HepG2 (cell line): ENCODE results near the gene AADAT. TPM values are rescaled to one million over a fixed set of nuclear protein-coding genes. Genes with fewer than 3 reads are reported as not detected.

Experiments used
- EEA1 ChIP-seq: sonication (generic); formaldehyde crosslinking; IDR thresholded peaks from 2 replicates; pipeline ENCODE4 v1.5.1; 2020; ENCODE audit warnings: mild to moderate bottlenecking, missing genetic modification reagents, borderline replicate concordance
- GTF2F1 ChIP-seq: fragments of 150-350 bp; IDR thresholded peaks from 2 replicates; pipeline ENCODE4 v1.6.1; 2014; ENCODE audit warnings: low read length
- LCORL ChIP-seq, 2 experiments: fragments of 450-650 bp in 1 of 2; sonication (generic) in 1 of 2; formaldehyde crosslinking in 1 of 2; IDR thresholded peaks; 2 replicates each; pipeline versions ENCODE4 v1.5.0 to v1.6.1; 2017 to 2020; ENCODE audit warnings: antibody characterized with exemption in 1 of 2, missing genetic modification reagents in 1 of 2
- NFIB ChIP-seq: sonication (generic); formaldehyde crosslinking; IDR thresholded peaks from 2 replicates; pipeline ENCODE4 v1.9.0; 2021; ENCODE audit warnings: missing genetic modification reagents, mild to moderate bottlenecking, borderline replicate concordance
- PHF5A ChIP-seq: IDR thresholded peaks from one replicate; pipeline ENCODE4 v1.6.1; 2018; ENCODE audit warnings: low read depth, missing genetic modification reagents; ENCODE audit not compliant: unreplicated experiment
- SNAPC4 ChIP-seq: sonication (generic); formaldehyde crosslinking; IDR thresholded peaks from 2 replicates; pipeline ENCODE4 v1.4.0; 2020; ENCODE audit warnings: mild to moderate bottlenecking, missing genetic modification reagents
- ZBTB42 ChIP-seq: sonication (generic); formaldehyde crosslinking; IDR thresholded peaks from 2 replicates; pipeline ENCODE4 v1.5.0; 2020; ENCODE audit warnings: mild to moderate bottlenecking, missing genetic modification reagents
- ZNF335 ChIP-seq: sonication (generic); formaldehyde crosslinking; IDR thresholded peaks from 2 replicates; pipeline ENCODE4 v1.4.0; 2020; ENCODE audit warnings: missing genetic modification reagents
- ZNF552 ChIP-seq: sonication (generic); formaldehyde crosslinking; IDR thresholded peaks from 2 replicates; pipeline ENCODE4 v1.9.0; 2022; ENCODE audit warnings: missing genetic modification reagents, mild to moderate bottlenecking, borderline replicate concordance
- ZNF75D ChIP-seq: sonication (generic); formaldehyde crosslinking; IDR thresholded peaks from 2 replicates; pipeline ENCODE4 v1.8.1; 2023; ENCODE audit warnings: missing genetic modification reagents, mild to moderate bottlenecking, borderline replicate concordance
- polyA plus RNA-seq, 8 experiments: library from polyadenylated mRNA; depleted of rRNA in 3 of 8; stranded (reverse) in 7 of 8; unstranded in 1 of 8; fragments of >200 nt; fragmentation: Illumina TruSeq in 4 of 8; extraction: Trizol in 4 of 8; gene quantifications; 2 replicates each; pipeline versions ENCODE4 v1.2.1 to v1.2.3, GENCODE V29; 2011 to 2016; ENCODE audit warnings: low read depth in 4 of 8, missing spikeins in 1 of 8, mixed read lengths in 1 of 8; ENCODE audit not compliant: insufficient read depth in 1 of 8
- total RNA-seq, 5 experiments: library from RNA; depleted of rRNA; stranded (reverse); fragments of >200 nt; fragmentation: Illumina TruSeq; extraction: Trizol; gene quantifications; 2 replicates each; pipeline ENCODE4 v1.2.3, GENCODE V29; 2016; ENCODE audit warnings: low read depth in 1 of 5
- TF ChIP-seq, protein P1 (sequence below): sonication (generic); formaldehyde crosslinking; IDR thresholded peaks from 2 replicates; pipeline ENCODE4 v1.5.0; 2020; ENCODE audit warnings: missing genetic modification reagents
- TF ChIP-seq, protein P2 (sequence below): IDR thresholded peaks from 2 replicates; pipeline ENCODE4 v1.6.1; 2016; ENCODE audit warnings: low read depth, missing genetic modification reagents, missing compliant biosample characterization
- TF ChIP-seq, protein P3 (sequence below): sonication (generic); formaldehyde crosslinking; IDR thresholded peaks from 2 replicates; pipeline ENCODE4 v1.8.0; 2022; ENCODE audit warnings: missing genetic modification reagents, low read depth, mild to moderate bottlenecking, borderline replicate concordance

The AADAT gene
- total and polyA plus RNA-seq, 2 of the 13 experiments (the other 11 are each of a cell fraction or from before 2014, with no cell fraction given), result 6.1 to 9.1 TPM

GRCh38 chr4:170026253-170027021 is 63.3 kb downstream of the AADAT start, which contains the start of gene MFAP3L (continued):
- TF ChIP-seq, protein P1, sequence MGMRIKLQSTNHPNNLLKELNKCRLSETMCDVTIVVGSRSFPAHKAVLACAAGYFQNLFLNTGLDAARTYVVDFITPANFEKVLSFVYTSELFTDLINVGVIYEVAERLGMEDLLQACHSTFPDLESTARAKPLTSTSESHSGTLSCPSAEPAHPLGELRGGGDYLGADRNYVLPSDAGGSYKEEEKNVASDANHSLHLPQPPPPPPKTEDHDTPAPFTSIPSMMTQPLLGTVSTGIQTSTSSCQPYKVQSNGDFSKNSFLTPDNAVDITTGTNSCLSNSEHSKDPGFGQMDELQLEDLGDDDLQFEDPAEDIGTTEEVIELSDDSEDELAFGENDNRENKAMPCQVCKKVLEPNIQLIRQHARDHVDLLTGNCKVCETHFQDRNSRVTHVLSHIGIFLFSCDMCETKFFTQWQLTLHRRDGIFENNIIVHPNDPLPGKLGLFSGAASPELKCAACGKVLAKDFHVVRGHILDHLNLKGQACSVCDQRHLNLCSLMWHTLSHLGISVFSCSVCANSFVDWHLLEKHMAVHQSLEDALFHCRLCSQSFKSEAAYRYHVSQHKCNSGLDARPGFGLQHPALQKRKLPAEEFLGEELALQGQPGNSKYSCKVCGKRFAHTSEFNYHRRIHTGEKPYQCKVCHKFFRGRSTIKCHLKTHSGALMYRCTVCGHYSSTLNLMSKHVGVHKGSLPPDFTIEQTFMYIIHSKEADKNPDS (CRISPR knock-in tag), result 0 out of 2 replicates have a peak, but pooled peaks have one; percentile 36
- no peak for TF ChIP-seq SNAPC4
- no peak for TF ChIP-seq EEA1 (CRISPR knock-in tag)
- TF ChIP-seq, protein P2, sequence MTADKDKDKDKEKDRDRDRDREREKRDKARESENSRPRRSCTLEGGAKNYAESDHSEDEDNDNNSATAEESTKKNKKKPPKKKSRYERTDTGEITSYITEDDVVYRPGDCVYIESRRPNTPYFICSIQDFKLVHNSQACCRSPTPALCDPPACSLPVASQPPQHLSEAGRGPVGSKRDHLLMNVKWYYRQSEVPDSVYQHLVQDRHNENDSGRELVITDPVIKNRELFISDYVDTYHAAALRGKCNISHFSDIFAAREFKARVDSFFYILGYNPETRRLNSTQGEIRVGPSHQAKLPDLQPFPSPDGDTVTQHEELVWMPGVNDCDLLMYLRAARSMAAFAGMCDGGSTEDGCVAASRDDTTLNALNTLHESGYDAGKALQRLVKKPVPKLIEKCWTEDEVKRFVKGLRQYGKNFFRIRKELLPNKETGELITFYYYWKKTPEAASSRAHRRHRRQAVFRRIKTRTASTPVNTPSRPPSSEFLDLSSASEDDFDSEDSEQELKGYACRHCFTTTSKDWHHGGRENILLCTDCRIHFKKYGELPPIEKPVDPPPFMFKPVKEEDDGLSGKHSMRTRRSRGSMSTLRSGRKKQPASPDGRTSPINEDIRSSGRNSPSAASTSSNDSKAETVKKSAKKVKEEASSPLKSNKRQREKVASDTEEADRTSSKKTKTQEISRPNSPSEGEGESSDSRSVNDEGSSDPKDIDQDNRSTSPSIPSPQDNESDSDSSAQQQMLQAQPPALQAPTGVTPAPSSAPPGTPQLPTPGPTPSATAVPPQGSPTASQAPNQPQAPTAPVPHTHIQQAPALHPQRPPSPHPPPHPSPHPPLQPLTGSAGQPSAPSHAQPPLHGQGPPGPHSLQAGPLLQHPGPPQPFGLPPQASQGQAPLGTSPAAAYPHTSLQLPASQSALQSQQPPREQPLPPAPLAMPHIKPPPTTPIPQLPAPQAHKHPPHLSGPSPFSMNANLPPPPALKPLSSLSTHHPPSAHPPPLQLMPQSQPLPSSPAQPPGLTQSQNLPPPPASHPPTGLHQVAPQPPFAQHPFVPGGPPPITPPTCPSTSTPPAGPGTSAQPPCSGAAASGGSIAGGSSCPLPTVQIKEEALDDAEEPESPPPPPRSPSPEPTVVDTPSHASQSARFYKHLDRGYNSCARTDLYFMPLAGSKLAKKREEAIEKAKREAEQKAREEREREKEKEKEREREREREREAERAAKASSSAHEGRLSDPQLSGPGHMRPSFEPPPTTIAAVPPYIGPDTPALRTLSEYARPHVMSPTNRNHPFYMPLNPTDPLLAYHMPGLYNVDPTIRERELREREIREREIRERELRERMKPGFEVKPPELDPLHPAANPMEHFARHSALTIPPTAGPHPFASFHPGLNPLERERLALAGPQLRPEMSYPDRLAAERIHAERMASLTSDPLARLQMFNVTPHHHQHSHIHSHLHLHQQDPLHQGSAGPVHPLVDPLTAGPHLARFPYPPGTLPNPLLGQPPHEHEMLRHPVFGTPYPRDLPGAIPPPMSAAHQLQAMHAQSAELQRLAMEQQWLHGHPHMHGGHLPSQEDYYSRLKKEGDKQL (CRISPR knock-in tag), result no peak
- TF ChIP-seq NFIB, result no peak
- no peak for TF ChIP-seq GTF2F1
- no peak for TF ChIP-seq LCORL (IDR thresholded peaks at IDR 0.05)
- TF ChIP-seq LCORL (CRISPR knock-in tag; IDR thresholded peaks at IDR 0.05), result no peak
- TF ChIP-seq ZBTB42, result no peak
- TF ChIP-seq ZNF552 (CRISPR knock-in tag), result no peak
- TF ChIP-seq ZNF75D, result no peak
- TF ChIP-seq, protein P3, sequence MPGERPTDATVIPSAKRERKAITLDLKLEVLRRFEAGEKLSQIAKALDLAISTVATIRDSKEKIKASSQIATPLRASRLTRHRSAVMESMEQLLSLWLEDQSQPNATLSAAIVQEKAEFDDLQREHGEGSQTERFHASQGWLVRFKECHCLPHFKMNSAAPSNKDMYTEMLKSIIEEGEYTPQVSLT (CRISPR knock-in tag), result no peak
- no peak for TF ChIP-seq ZNF335
- no peak for TF ChIP-seq PHF5A (CRISPR knock-in tag)
